DOHH2 (cell line): ENCODE results near the gene OGFOD2.

ENCODE experiments used
- H3F3A ChIP-seq: fragments of 200-600 bp; sonication (generic), shearing (Covaris generic); 2 replicates; pipeline ENCODE4 v1.6.0; 2016; ENCODE audit warnings: antibody characterized with exemption, mild to moderate bottlenecking; ENCODE audit not compliant: control insufficient read depth, insufficient read depth
- H3K27ac ChIP-seq: fragments of 200-600 bp; sonication (generic); 2 replicates; pipeline ENCODE4 v1.5.1; 2014; ENCODE audit warnings: low read depth, mild to moderate bottlenecking, low read length, moderate library complexity
- H3K27me3 ChIP-seq: fragments of 200-600 bp; sonication (generic); 2 replicates; pipeline ENCODE4 v1.6.1; 2014; ENCODE audit warnings: mild to moderate bottlenecking, low read length, mixed read lengths; ENCODE audit not compliant: control insufficient read depth
- H3K36me3 ChIP-seq: fragments of 200-600 bp; sonication (generic); 2 replicates; pipeline ENCODE4 v1.6.1; 2014; ENCODE audit warnings: mild to moderate bottlenecking, low read length, moderate library complexity, mixed read lengths; ENCODE audit not compliant: control insufficient read depth
- H3K4me1 ChIP-seq: fragments of 200-600 bp; sonication (generic); 2 replicates; pipeline ENCODE4 v1.6.1; 2014; ENCODE audit warnings: mild to moderate bottlenecking, low read length, mixed read lengths; ENCODE audit not compliant: control insufficient read depth
- H3K4me2 ChIP-seq: fragments of 200-600 bp; sonication (generic); 2 replicates; pipeline ENCODE4 v1.6.0; 2014; ENCODE audit warnings: mild to moderate bottlenecking, low read length, moderate library complexity
- H3K4me3 ChIP-seq: fragments of 200-600 bp; sonication (generic); 2 replicates; pipeline ENCODE4 v1.5.1; 2014; ENCODE audit warnings: mild to moderate bottlenecking, low read length, mixed read lengths
- H3K79me2 ChIP-seq: fragments of 200-600 bp; sonication (generic); 2 replicates; pipeline ENCODE4 v1.6.1; 2014; ENCODE audit warnings: mild to moderate bottlenecking, low read length, mixed read lengths; ENCODE audit not compliant: control insufficient read depth
- H3K9me2 ChIP-seq: fragments of 200-600 bp; sonication (generic); replicated peaks from 2 replicates; pipeline ENCODE4 v1.6.1; 2014; ENCODE audit warnings: mild to moderate bottlenecking, low read length, mixed read lengths; ENCODE audit not compliant: control insufficient read depth
- H3K9me3 ChIP-seq: fragments of 200-600 bp; sonication (generic); 2 replicates; pipeline ENCODE4 v1.6.1; 2014; ENCODE audit warnings: antibody characterized with exemption, low read length, mixed read lengths; ENCODE audit not compliant: control insufficient read depth, insufficient read depth
- H4K20me1 ChIP-seq: fragments of 200-600 bp; sonication (generic); 2 replicates; pipeline ENCODE4 v1.6.0; 2014; ENCODE audit warnings: low read depth, mild to moderate bottlenecking, antibody characterized with exemption, low read length, moderate library complexity; ENCODE audit not compliant: control insufficient read depth, insufficient read depth
- CTCF ChIP-seq: fragments of 200-600 bp; sonication (generic); IDR thresholded peaks from one replicate; pipeline ENCODE4 v1.5.1; 2014; ENCODE audit warnings: antibody characterized with exemption, mild to moderate bottlenecking, low read depth, low read length; ENCODE audit not compliant: poor library complexity, severe bottlenecking
- EZH2phosphoT487 ChIP-seq: fragments of 200-600 bp; sonication (generic); IDR thresholded peaks from 2 replicates; pipeline ENCODE4 v1.6.1; 2017; ENCODE audit warnings: borderline replicate concordance, mild to moderate bottlenecking, antibody characterized with exemption, low read length, moderate library complexity, mixed read lengths

Gene OGFOD2

GRCh38 chr12:122976648-122976975 lies 1.6 kb downstream of the OGFOD2 start:
- Histone ChIP-seq H3F3A (no peaks in the 10 kb centered on the region), H3K27ac (no peak overlapping the region), H3K36me3 (peaks cover 45% of the 10 kb centered on the region), H4K20me1 (no peaks in the 10 kb centered on the region), H3K4me1 (peaks cover 30% of the 10 kb centered on the region), H3K27me3 (no peaks in the 10 kb centered on the region), H3K9me2 (no peaks in the 10 kb centered on the region), H3K4me3 (peak overlapping the region; percentile 88), H3K9me3 (no peaks in the 10 kb centered on the region), H3K4me2 (peak overlapping the region; percentile 89; the same call in 1 of the 2 replicates), H3K79me2 (peaks cover 69% of the 10 kb centered on the region)
- TF ChIP-seq CTCF (no peak), EZH2phosphoT487 (no peak)

- Histone ChIP-seq H3K36me3 (peaks cover 50% of the 10 kb centered on the region), H3K79me2 (peaks cover 74% of the 10 kb centered on the region), H3F3A (no peaks in the 10 kb centered on the region), H3K27ac (no peak overlapping the region), H3K9me3 (no peaks in the 10 kb centered on the region), H3K9me2 (no peaks in the 10 kb centered on the region), H3K4me3 (no peak overlapping the region), H4K20me1 (peaks cover 4% of the 10 kb centered on the region; the same call in 1 of the 2 replicates), H3K4me1 (peaks cover 35% of the 10 kb centered on the region), H3K4me2 (peak overlapping the region; percentile 89; the same call in 1 of the 2 replicates), H3K27me3 (no peaks in the 10 kb centered on the region)
- TF ChIP-seq EZH2phosphoT487 (no peak), CTCF (no peak)
These were observed 2.1 kb downstream of the OGFOD2 start for GRCh38 chr12:122977153-122977552.

DNA sequence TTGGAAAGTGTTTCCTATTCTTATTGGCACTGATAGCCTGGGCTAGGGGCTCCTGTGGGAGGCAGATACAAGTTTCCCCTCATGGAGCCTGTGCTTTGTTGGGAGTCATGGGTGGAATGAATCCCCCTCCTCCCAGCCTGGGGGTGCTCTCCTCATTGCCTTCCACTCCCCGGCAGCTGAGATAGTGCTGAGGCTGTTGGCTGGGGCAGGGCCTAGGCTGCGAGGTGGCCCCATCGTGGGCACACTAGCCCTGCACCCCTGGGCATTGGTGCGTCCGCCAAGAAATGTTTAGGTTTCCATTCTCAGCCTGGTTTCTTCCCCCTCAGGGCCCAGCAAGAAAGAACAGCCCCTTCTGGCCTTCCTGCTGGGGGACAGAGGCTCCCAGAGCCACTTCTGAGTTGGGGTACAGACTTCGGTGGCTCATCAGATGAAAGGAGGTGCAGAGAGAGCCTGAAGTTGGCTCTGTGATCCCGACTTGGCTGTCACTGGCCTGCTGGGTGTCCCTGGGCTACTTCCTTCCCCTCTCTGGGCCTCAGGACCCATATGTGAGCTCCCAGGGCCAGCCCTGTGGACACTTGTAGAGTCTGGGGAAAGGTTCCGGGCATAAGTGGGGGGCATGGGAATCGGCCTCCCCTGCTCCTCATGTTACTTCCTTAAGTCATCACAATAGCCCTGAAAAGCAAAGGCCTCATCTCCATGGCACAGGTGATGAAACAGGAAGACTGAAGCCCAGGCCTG lies 2.8 kb downstream of the OGFOD2 start:
- no peaks in the 10 kb centered on the region for H3K9me3 ChIP-seq
- H3K4me2 ChIP-seq = no peak overlapping the region
- H3K27ac ChIP-seq = no peak overlapping the region
- no peaks in the 10 kb centered on the region for H3F3A ChIP-seq
- H3K79me2 ChIP-seq = peaks cover 81% of the 10 kb centered on the region
- peaks cover 9% of the 10 kb centered on the region; the same call in 1 of the 2 replicates for H4K20me1 ChIP-seq
- H3K36me3 ChIP-seq = peaks cover 57% of the 10 kb centered on the region
- TF ChIP-seq EZH2phosphoT487 (no peak), CTCF (no peak)
- H3K4me1 ChIP-seq = peaks cover 42% of the 10 kb centered on the region
- H3K9me2 ChIP-seq = no peaks in the 10 kb centered on the region
- no peaks in the 10 kb centered on the region for H3K27me3 ChIP-seq
- H3K4me3 ChIP-seq = no peak overlapping the region
